Activated gamma-delta T cell treated with anti-CD3 and anti-CD28 coated beads, Interleukin-2, amount 50 U/mL, for 16 hours (primary cell): Measurements from ENCODE around the gene WWTR1.

Experiments
- DNase-seq: peaks from one replicate; pipeline ENCODE4 v3.0.0-alpha.2; 2020; ENCODE audit warnings: low read depth

The WWTR1 gene

DNA sequence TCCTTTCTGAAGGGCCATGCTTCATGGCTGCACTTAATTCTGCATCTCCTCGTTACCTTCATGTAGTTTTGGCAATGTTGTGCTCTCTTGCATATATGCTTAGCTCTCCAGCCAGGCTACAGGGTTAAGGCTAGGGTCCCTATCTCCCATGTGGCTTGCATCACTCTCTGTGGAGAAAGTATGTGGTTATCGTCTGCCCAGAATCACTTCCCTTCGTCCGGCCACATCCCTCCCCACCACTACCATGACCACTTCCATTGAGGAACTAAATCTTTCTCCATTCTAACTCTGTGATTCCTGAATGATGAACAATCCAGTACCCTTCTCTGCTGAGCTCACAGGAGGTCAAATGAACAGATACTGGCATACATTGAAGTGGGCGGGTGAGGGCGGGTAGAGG is 34.0 kb downstream of the WWTR1 start:
- DNase-seq, result no peak

DNA sequence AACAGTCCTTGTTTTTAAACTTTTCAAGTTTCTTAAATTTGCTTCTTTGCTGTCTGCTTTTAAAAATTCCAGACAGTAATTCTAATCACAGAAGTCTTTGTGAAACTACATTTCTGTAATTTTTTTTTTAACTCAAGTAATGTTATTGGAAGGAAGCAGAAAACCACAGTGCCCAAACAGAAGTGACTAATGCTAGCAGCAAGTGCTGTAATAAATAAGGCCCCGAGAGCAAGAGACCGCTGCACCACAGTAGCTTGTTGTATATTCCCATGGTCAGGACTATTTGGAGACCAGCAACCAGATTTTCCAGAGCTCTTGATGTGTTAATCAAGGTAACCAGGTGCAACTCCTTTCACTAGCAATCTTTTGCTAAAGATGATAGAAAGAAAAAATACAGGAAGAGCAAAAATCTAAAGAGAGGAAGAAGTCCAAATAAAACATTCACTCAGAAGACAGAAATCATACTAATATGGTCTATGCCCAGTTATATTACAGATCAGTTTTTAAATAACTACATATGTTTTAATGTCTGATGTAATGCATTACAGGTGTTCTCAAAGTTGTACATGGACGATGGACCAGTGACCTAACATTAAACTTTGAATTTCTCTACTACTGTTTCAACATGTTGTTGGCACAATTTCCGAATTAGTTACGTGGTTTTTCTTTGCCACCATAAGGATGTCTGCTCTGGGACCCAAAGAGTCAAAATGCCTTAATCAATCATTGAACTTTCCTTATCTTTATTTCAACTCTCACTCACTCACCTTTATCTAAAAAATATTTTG is 36.4 kb downstream of the WWTR1 start:
- DNase-seq, result no peak

DNA sequence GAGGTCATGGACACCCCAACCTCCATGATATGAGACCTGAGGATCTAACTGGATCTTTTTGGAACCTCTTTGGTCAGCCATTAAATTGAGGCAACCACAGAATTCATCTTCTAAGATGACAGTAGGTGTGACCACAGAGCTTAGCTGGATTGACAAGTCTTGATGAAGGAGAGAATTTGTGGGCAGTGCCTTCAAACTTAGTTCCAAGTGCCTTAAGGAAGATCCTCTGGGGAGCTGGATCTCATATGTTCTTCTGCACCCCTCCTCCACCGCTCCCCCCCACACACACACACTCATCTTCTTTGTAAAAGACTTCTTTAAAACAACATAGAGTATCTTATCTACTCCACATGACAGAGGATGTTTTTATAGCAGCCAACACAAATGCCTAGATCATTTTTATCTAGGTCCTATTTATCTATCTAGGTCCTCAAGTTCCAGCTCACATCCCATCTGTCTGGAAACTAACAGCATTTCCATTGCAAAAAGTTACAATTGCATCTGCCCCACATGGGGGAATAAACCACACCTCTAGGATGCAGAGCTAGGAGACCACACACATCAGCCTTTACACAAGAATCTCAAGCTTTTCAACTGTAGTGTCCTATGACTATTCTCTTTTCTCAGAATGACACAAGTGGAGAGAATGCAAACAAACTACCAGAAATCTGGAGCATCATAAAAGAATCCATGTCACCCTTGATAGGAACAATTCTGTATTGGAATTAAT is 37.4 kb downstream of the WWTR1 start:
- no peak for DNase-seq

DNA sequence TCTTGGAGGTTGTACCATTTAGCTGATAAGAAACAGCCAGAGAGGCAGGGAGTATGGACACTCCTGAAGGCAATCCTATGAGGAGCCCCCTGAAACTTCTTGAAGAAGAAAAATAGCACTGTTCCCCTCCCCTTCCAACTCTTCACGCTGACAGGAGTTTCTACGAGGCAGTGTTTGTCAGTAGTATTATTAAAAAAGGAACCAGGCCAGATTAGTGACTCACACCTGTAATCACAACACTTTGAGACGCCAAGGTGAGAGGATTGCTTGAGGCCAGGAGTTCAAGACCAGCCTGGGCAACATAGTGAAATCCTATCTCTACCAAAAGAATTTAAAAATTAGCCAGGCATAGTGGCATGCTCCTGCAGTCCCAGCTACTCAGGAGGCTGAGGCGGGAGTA is 38.7 kb downstream of the WWTR1 start:
- no peak for DNase-seq

DNA sequence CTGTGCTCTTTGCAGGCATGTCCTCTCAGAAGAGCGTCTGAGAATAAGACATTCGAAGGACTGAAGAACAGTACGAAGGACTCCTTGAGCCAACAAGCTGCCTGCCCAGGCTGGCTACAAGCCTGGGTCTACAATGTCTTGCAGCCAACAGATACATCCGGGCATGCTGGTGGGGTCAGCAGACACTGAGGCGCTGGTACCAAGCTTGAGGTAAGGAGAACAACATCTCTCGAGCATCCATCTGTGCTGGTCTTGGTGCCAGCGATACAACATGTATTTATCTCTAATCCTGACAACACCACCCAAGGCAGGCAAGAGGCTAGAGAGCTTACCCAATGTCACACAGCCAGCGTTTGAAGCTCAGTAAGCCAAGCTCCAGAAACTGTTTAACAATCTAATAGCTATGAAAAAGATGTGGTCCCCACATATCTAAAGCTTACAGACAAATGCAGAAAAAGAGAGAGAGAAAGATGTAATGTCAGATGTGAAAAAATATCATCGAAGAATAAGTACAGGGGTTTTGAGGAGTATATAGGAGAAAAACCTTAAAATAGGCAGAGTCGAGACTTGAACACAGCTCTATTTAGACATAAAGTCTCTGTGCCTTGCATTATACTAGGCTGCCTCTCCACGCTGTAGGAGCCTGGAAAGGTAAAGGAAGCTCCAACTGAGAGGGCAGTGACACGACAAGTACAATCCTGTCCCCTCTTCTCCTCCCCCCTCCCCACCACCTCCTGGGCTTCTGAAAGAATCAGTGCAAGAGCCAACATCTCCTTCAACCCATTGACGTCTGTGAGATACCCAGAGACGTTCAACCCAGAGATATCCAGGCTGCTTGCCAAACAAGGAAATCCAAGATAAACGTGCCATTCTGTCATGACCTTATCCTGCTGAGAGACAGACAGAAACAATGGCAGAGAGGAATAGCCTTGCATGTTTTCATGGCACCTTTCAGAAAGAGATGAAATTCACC is 39.4 kb downstream of the WWTR1 start:
- no peak for DNase-seq

DNA sequence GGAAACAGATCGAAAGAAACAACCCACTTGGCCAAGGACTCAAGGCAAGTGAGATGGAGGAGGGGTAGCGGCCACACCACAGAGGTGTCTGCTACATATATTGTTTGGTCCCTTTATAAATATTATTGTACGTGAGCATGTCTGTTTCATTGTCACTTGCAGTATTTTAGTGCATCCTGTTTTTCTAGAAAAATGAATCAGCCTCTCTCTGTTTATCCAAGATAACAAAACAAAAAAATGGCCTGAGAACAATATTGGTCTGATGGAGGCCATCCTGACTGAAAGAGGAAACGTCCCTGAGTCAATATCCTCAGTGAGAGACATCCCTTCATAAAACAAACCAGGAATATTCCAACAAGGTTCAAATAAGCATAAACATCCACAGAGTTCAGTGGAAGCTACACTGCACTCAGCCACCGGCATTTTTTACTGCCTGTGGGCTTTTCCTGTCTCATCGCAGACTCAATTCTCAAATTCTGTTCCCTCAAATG is 42.0 kb downstream of the WWTR1 start:
- DNase-seq, result no peak

DNA sequence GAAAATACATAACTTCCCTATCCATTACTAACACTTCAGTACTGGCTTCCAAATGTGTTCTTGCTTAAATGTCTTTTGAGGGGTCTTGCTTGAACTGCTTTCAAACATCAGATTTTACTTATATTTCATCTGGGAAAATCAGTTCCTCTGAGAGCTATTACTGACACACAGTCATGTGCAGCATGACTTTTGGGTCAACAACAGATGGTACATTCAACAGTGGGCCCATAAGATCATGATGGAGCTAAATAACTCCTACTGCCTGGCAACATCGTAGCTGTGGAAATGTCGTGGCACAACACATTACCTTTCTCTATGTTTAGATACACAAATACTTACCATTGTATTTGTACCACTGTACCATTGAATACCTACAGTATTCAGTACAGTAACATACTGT is 43.8 kb downstream of the WWTR1 start:
- no peak for DNase-seq

DNA sequence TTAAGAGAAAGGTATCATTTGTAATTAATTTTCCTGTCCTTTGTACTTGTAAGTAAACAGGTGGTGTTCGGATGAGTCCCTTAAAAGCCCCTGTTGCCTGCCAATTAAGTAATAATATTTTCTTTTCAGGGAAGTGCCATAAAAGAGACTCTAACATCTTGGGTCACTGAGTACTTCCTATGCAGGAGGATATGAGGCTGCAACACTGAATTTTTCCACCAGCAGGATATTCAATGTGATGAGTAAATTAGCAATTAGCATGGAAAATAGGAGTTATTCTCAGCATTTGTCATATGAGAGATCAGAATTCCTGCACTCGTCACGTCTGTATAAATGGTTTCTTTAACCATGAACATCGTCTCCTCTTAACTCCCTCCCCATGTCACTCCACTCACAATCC is 45.4 kb downstream of the WWTR1 start:
- no peak for DNase-seq

DNA sequence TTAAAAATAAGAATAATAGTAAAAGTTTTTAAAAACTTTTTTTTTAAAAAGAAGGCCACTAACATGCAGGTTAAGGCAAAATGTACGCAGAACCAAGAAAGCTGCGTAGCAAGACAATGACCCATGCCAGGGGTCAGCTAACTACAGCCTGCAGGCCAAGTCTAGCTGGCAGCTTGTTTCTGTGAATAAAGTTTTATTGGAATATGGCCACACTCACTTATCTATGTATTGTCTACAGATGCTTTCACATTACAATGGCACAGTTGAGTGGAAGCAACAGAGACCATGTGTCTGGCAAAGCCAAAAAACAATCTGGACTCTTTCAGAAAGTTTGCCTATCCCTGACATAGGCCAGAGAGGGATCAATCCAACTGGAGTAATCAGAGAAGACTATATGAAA is 46.7 kb downstream of the WWTR1 start:
- DNase-seq, result no peak

DNA sequence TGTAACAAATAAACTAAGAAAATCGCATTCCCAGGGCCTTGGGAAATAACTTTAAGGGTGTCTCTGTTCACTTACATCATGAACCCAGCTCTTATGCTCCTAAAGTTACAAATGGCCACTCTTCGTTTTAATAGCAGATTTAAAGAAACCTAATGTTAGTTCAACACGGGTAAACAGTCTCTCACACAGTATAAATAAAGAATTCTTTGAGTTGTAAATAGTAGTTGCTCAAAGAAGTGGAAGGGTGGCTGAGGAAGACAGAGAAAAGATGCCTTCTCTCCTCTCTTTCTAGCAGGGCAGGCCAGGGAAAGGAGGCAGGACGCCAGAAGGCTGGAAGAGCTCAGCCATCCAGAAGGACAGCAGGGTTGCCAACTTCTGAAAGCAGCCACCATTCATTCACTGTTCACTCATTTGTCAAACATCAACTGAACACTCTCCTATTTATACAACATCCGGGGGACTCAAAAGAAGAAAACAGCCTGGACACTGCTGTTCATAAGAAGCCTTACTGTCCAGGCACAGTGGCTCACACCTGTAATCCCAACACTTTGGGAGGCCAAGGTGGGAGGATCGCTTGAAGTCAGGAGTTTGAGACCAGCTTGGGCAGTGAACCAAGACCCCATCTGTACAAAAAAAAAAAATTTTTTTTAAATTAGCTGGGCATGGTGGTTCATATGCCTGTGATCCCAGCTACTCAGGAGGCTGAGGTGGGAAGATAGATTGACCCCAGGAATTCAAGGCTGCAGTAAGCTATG is 47.3 kb downstream of the WWTR1 start:
- no peak for DNase-seq

DNA sequence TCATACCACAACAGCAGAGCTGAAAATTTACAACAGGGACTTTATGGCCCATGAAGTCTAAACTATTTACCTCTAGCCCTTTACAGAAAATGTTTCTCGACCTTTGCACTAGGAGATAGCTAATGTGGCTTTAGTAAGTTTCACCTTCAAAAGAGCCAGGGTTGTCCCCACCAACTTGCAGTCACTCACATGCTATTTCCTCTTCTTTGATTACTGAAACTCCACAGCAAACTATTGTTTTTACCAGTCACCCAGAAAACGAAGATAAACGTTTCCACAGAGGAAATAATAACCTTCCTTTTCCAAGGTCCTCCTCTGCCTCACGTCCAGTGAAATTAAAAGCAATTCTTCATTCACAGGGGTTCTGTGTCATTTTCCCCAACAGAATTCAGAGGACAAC is 48.2 kb downstream of the WWTR1 start:
- DNase-seq, result no peak

DNA sequence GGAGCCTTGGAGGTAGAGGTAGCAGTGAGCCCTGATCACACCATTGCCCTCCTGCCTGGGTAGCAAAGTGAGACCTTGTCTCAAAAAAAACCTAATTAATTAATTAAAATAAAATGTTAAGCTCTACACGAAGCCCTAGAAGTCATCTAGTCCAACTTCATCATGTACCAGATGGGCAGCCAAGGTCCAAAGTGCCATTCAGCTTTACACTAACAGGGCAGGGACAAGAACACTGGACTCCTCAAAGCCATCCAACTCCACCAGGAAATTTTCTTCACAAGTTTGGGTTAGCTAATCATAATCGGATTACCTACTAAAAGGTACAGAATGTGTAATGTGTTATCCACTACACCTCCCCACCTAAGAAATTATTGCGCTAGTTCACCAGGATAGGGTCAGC is 48.8 kb downstream of the WWTR1 start:
- DNase-seq, result no peak

DNA sequence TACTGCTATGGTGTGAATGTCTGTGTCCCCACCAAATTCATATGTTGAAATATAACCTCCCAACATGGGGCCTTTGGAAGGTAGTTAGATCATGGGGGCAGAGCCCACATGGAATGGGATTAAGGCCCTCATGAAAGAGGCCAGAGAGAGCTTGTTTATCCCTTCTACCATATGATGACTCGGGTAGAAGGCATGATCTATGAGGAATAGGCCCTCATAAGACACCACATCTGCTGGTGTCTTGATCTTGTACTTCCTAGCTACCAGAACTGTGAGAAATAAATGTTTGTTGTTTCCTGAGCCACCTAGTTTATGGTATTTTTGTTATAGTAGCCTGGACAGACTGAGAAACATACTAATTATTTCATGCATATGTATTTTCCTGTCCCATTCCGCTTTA is 51.9 kb downstream of the WWTR1 start:
- no peak for DNase-seq

DNA sequence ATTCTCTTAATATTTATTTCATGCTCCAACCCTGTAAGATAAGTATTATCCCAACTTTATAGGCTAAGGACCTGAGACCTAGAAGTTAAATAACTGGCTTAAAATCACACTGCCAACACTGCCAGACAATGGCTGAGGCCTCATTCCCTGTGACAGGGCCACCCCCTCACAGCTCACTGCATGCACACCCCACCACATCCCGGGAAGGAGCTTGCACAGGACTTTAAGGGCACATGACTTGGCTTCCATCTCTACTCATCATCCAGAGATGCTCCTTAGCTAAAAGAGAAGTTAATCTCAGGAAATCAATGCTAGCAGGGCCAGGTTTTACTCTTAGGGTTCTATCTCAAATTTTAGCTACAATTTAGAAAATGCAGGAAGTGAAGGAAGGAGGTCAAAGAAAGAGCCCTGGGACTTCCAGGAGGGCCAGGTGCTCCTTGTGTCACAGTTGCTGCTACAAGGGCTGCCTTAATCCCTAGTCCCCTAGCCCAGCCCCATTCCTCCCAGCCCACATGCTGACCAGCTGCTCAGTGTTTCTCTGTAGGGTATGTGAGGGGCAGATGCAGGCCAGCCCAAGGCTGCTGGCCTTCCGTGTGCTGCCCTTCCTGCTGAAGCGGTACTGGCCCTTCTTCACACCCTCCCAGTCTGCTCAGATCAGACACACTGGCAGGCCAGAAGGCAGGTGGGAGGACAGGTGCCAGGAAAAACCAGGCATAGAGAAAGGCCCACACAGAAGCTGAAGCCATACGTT is 53.5 kb downstream of the WWTR1 start:
- DNase-seq, result no peak

DNA sequence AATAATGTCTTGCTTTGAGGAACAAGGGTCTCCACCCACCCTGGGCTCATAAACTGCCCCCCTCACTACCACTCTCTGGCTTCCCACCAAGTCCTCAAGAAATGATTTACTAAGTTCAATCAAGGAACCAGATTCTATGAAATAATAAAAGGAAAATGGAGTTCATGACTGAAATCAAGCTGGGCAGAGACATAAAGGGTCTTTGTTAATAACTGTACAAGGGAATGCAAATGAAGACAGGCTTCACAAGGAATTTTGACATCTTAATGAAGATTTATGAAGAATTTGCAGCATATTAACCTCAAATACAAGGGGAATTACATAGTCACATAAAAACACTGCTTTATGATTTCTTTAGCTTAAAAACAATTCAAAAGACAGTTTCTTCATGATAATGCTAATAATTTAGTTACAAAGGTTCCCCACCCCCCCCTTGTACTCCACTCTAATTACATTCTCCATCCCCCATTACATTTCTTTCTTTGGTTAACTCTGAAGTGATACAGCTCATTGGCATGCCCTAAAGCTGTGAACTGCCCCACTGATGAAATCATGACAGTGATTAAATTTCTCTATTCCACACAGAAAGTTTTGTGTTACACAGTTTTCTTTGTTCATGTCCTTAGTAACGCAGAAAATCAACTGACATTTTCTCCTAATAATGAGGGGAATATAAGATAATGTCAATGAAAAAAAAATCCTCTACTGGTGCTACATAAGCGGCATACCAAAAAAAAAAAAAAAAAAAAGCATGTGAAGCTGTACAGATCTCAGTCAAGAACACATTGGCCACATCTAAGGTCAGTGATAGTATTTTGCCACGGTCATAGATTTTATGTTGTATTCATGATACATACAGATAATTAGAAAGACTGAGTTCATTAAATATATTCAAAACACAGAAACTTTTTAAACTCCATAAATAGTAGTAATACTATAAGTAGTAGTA is 54.4 kb downstream of the WWTR1 start:
- DNase-seq, result no peak

DNA sequence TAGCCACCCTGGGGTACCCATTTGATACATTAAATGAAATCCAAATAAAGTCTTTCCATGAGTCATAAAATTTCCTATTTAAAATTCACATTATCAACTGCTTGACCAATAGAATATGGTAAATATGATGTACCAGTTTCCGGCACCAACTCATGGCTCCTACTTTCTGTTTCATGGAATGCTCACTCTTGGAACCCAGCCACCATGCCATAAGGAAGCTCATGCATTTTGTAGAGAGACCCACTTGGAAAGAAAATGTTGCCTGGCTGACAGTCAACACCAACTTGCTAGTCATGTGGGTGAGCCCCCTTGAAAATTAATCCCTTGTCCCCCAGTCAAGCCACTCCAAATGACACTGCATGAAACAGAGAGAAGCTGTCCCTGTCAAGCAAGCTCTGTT is 57.2 kb downstream of the WWTR1 start:
- no peak for DNase-seq

DNA sequence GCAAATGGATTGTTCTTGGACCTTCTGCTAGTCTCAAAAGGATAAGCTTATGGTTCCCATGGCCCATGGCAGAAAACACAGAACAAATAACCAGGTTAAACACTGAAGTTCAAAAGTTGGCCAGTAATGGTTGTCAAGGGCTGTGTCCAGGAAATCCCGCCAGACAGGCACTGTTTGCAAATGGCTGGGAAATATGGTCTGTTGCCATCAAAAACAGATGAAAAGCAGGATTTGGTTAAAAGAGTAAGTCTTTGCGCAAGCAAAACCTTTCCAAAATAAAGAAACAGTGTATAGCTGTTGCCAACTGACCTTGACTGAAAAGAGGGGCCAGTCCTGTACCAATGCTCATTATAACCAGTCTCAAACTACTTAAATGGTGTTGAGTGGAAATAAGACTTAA is 58.6 kb downstream of the WWTR1 start:
- DNase-seq, result no peak

DNA sequence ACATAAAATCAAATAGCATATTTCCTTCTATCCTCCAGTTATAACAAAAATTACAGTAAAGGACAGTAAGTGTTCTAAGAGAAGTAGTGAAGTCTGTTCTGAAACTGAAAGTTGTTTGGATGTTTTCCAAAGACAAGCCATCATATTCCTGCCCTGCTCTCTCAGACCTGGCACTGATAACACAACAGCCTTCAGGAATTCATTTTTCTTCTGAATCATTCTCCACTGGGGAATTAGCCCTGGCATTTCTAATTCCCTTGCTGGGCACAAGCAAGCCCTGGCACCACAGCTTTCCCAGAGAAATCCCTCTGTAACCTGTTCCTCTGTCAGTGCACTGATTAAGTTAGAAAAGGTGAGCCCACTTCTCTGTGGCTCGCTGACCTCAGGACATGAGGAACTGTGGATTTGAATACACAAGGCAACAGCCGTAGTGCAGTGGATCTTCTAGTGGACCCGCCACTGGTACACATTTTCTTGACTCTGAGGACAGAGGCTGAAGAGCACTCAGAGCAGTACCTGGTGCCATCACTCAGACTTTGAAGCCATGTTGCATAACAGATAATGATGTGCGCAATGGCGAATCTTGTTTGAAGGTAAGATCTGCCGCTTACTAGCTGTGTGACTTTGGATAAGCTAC is 61.6 kb downstream of the WWTR1 start:
- no peak for DNase-seq

DNA sequence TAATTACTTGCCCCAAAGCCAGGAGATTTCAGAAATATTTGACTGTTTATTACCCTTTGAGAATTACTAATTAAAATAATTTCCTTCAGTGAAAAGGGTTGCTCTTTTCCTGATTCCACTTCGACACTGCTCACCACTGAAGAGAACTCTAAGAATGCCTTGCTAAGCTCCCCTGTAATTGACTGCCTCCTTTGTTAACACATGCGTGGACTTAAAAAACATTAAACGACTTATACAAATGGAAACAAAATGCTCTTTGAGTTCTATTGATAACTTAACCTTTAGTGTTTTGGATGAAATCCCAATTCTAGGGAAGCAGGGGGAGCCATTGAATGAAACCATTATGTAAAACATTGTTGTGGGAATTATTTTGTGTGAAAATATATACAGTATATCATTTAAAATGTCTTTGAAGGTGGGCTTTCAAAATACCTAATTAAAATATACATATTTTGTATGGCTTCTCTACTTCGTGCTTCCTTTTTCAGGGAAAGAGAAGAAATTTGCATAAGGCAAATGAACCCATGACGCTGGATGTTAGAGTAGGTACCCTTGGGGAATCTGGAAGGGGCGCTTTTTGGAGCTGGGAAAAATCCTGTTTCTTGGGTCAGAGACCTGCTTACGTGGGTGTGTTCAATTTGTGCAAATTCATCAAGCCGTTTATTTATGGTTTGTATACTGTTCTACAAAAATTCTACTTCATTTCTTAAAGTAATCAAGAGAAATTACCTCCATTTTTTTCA is 64.2 kb downstream of the WWTR1 start:
- no peak for DNase-seq
